Measurements from ENCODE around the gene ANKRD13B. TPM values are rescaled to one million over a fixed set of nuclear protein-coding genes. Genes with fewer than 3 reads are reported as not detected.

ANKRD13B gene
- total and polyA plus RNA-seq, 3 donors from 2014 or later, result 32.8 to 59.8 (median 48.8) TPM

GRCh38 chr17:29613352-29613837 lies 20.5 kb downstream of the ANKRD13B start:
- 3 to 7% methylated on average over 5 to 17 of the region's 50 CpGs for WGBS, 2 donors
- peaks cover 39% of the 10 kb centered on the region for H3K4me1 ChIP-seq
- DNase-seq, result peak; percentile 96
- no peaks in the 10 kb centered on the region for H3K27me3 ChIP-seq
- peak; percentile 82 to 93 (median 92) for TF ChIP-seq CTCF (IDR thresholded peaks at IDR 0.05)
- TF ChIP-seq POLR2A (IDR thresholded peaks at IDR 0.05), result no peak
- peak overlapping the region; percentile 31 to 47 for H3K4me3 ChIP-seq
- H3K27ac ChIP-seq, result no peak overlapping the region
- no peaks in the 10 kb centered on the region for H3K36me3 ChIP-seq (ENCODE audit: low read depth, missing control alignments)
- intact Hi-C loops (cut with DNase I; ENCODE audit: low total_unique reads), result no loop called here
- no peaks in the 10 kb centered on the region for H3K9me3 ChIP-seq

- intact Hi-C loops (cut with DNase I; ENCODE audit: low total_unique reads), result no loop called here
Observed at GRCh38 chr17:29613856-29614255, 20.9 kb downstream of the ANKRD13B start.

GRCh38 chr17:29614349-29615047 lies 21.6 kb downstream of the ANKRD13B start:
- no peak for DNase-seq
- Histone ChIP-seq H3K9me3 (no peaks in the 10 kb centered on the region), H3K4me3 (peak overlapping the region in 1 of 2 donors; percentile 51), H3K27ac (no peak overlapping the region), H3K36me3 (ENCODE audit: low read depth, missing control alignments) (no peaks in the 10 kb centered on the region), H3K4me1 (peaks cover 39% of the 10 kb centered on the region), H3K27me3 (no peaks in the 10 kb centered on the region)
- TF ChIP-seq POLR2A (IDR thresholded peaks at IDR 0.05) (no peak), CTCF (IDR thresholded peaks at IDR 0.05) (no peak)
- intact Hi-C loops (cut with DNase I; ENCODE audit: low total_unique reads), result no loop called here
- WGBS, 2 donors, result 48 to 57% methylated on average over 10 to 16 of the region's 16 CpGs

More at GRCh38 chr17:29613856-29614255, 20.9 kb downstream of the ANKRD13B start:
- H3K4me1 ChIP-seq, result peaks cover 39% of the 10 kb centered on the region
- no peak overlapping the region for H3K27ac ChIP-seq
- peak overlapping the region in 1 of 2 donors; percentile 47 for H3K4me3 ChIP-seq
- DNase-seq, result no peak
- no peaks in the 10 kb centered on the region for H3K9me3 ChIP-seq
- H3K27me3 ChIP-seq, result no peaks in the 10 kb centered on the region
- 36 to 40% methylated on average over 13 of the region's 13 CpGs for WGBS, 2 donors
- TF ChIP-seq POLR2A (IDR thresholded peaks at IDR 0.05), result no peak
- TF ChIP-seq CTCF (IDR thresholded peaks at IDR 0.05), result no peak
- no peaks in the 10 kb centered on the region for H3K36me3 ChIP-seq (ENCODE audit: low read depth, missing control alignments)

DNA sequence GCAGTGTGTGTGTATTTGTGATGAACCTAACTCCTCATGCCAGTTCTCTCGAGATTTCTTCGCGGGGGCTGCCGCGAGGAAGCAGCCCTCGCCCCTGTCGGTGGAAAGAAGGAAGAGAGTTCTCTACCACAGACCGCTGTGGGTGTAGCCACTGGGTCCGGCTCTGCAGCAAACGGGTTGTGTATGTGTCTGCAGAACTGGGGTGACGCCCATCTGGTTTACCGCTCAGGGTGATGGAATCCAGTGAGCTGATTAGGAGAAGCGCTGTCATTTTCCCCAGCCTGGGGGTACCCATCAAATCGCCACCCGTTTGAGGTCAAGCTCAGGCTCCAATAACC lies 22.1 kb downstream of the ANKRD13B start:
- 37 to 74% methylated on average over 15 of the region's 15 CpGs for WGBS, 2 donors
- H3K9me3 ChIP-seq, result no peaks in the 10 kb centered on the region
- H3K4me1 ChIP-seq, result peaks cover 39% of the 10 kb centered on the region
- no peaks in the 10 kb centered on the region for H3K27me3 ChIP-seq
- TF ChIP-seq CTCF (IDR thresholded peaks at IDR 0.05) (no peak), POLR2A (IDR thresholded peaks at IDR 0.05) (no peak)
- no peaks in the 10 kb centered on the region for H3K36me3 ChIP-seq (ENCODE audit: low read depth, missing control alignments)
- H3K4me3 ChIP-seq, result peak overlapping the region in 1 of 2 donors; percentile 51
- H3K27ac ChIP-seq, result no peak overlapping the region
- no peak for DNase-seq
- intact Hi-C loops (cut with DNase I; ENCODE audit: low total_unique reads), result no loop called here
